SU-DHL-6 (cell line): ENCODE data around the gene PEX26.

Experiments used
- CTCF ChIP-seq: fragments of 200-600 bp; sonication (generic); IDR thresholded peaks from one replicate; pipeline ENCODE4 v1.5.1; 2017; ENCODE audit warnings: antibody characterized with exemption, mild to moderate bottlenecking, low read length, moderate library complexity; ENCODE audit not compliant: insufficient read depth, poor library complexity, severe bottlenecking
- EZH2phosphoT487 ChIP-seq: fragments of 200-600 bp; sonication (generic), shearing (Covaris generic); conservative IDR thresholded peaks from 2 replicates; pipeline ENCODE4 v1.6.1; 2018; ENCODE audit warnings: mild to moderate bottlenecking, antibody characterized with exemption, low read length, moderate library complexity, mixed read lengths

GRCh38 chr22:18055619-18056160 is 22.1 kb upstream of the PEX26 start:
- TF ChIP-seq CTCF (no peak), EZH2phosphoT487 (no peak)
